Measurements from ENCODE around the gene FERMT3. TPM values are rescaled to one million over a fixed set of nuclear protein-coding genes. Genes with fewer than 3 reads are reported as not detected.
A peak's percentile ranks its signal among the peaks of the same experiment; 100 is the strongest.

Gene FERMT3
- total RNA-seq, 1 experiment from 2014 or later: 72.7 TPM

DNA sequence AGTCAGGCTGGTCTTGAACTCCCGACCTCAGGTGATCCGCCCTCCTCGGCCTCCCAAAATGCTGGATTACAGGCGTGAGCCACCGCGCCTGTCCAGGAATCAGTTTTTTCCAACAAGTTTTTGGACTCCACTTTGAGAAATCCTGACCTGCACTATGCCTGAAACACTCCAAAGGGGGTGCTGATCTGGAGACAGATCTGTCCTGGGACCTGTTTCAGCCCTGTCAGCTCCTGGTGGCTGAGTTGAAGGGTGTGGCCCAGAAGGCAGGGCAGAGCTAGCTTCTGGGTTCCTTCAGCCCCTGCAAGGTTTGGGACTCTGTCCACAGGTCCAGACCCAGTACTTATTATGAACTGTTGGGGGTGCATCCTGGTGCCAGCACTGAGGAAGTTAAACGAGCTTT lies 25.0 kb downstream of the FERMT3 start:
- peak overlapping the region; percentile 4; the same call in 1 of the 2 replicates for H3K27ac ChIP-seq (ENCODE audit: low read length)

DNA sequence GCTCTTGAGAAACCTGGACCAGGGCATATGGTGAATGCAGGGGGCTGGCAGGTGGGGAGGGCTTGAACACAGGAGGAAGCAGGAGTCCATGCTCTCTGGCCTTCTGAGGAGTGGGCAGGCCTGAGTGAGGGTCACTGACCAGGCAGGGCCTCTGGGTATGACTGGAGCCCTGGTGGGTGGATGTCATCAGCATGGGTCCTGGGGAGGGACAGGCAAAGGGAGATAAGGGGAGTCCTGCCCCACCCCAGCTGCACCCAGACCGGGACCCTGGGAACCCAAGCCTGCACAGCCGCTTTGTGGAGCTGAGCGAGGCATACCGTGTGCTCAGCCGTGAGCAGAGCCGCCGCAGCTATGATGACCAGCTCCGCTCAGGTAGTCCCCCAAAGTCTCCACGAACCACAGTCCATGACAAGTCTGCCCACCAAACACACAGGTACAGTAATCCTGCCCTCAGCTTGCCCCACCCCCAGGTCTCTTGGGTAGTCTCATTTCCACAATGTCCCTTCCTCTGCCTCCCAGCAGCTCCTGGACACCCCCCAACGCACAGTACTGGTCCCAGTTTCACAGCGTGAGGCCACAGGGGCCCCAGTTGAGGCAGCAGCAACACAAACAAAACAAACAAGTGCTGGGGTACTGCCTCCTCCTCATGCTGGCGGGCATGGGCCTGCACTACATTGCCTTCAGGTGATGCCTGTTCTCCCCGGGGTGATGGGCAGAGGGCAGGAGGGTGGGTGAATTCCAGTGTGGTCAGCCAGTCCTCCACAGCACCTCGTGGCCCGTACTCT lies 25.9 kb downstream of the FERMT3 start:
- Histone ChIP-seq H3K4me2 (ENCODE audit: low read depth, low read length, poor library complexity, severe bottlenecking) (peak overlapping the region; percentile 86), H3K27ac (ENCODE audit: low read length) (peak overlapping the region; percentile 4; the same call in 1 of the 2 replicates)

More for the DNA sequence above, 25.0 kb downstream of the FERMT3 start:
- no peaks in the 10 kb centered on the region for H3K9me2 ChIP-seq (replicated peaks; ENCODE audit: insufficient read depth, low read length)
- H3K4me1 ChIP-seq (ENCODE audit: low read length): peaks cover 64% of the 10 kb centered on the region
- no peaks in the 10 kb centered on the region for H3K27me3 ChIP-seq (ENCODE audit: low read length)
- peak overlapping the region; percentile 74 for H3K9ac ChIP-seq (ENCODE audit: low read length)
- H2AFZ ChIP-seq (ENCODE audit: low read length): no peak overlapping the region
- DNase-seq: no peak
- H3K79me2 ChIP-seq (ENCODE audit: low read length): peaks cover 24% of the 10 kb centered on the region
- H3K4me3 ChIP-seq (ENCODE audit: low read length): peak overlapping the region; percentile 81; the same call in 1 of the 2 replicates
- peak overlapping the region; percentile 86 for H3K4me2 ChIP-seq (ENCODE audit: low read depth, low read length, poor library complexity, severe bottlenecking)
- H4K20me1 ChIP-seq (ENCODE audit: insufficient read depth, low read depth, low read length): 0 out of 2 replicates have a peak, but pooled peaks cover 7% of the 10 kb centered on the region
- H3K9me3 ChIP-seq (ENCODE audit: low read length): no peaks in the 10 kb centered on the region
- H3K36me3 ChIP-seq (ENCODE audit: insufficient read depth, low read length): no peaks in the 10 kb centered on the region

DNA sequence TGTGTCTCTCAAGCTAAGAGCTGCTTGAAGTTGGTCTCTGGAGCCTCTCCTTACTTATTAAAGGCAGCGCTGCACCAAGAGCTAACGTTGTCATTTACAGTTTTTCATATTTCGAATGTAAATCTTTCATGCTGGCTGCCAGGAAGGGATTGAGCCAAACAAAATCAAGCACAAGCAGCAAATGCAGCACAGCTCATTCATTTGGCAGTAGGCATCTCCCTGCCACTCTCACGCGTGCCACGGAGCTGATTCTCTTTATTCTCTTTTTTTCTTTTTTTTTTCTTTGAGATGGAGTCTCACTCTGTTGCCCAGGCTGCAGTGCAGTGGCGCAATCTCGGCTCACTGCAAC lies 26.4 kb downstream of the FERMT3 start:
- Histone ChIP-seq H2AFZ (ENCODE audit: low read length) (no peak overlapping the region), H4K20me1 (ENCODE audit: insufficient read depth, low read depth, low read length) (0 out of 2 replicates have a peak, but pooled peaks cover 7% of the 10 kb centered on the region), H3K27ac (ENCODE audit: low read length) (no peak overlapping the region), H3K27me3 (ENCODE audit: low read length) (no peaks in the 10 kb centered on the region), H3K4me1 (ENCODE audit: low read length) (peaks cover 52% of the 10 kb centered on the region), H3K4me2 (ENCODE audit: low read depth, low read length, poor library complexity, severe bottlenecking) (peak overlapping the region; percentile 15), H3K9ac (ENCODE audit: low read length) (peak overlapping the region; percentile 20; the same call in 1 of the 2 replicates), H3K36me3 (ENCODE audit: insufficient read depth, low read length) (0 out of 2 replicates have a peak, but pooled peaks cover 5% of the 10 kb centered on the region), H3K9me2 (replicated peaks; ENCODE audit: insufficient read depth, low read length) (no peaks in the 10 kb centered on the region), H3K4me3 (ENCODE audit: low read length) (no peak overlapping the region), H3K9me3 (ENCODE audit: low read length) (no peaks in the 10 kb centered on the region), H3K79me2 (ENCODE audit: low read length) (peaks cover 14% of the 10 kb centered on the region)
- DNase-seq: no peak

More for the DNA sequence above, 25.9 kb downstream of the FERMT3 start:
- Histone ChIP-seq H3K27me3 (ENCODE audit: low read length) (no peaks in the 10 kb centered on the region), H3K9me2 (replicated peaks; ENCODE audit: insufficient read depth, low read length) (no peaks in the 10 kb centered on the region), H3K9me3 (ENCODE audit: low read length) (no peaks in the 10 kb centered on the region), H3K4me1 (ENCODE audit: low read length) (peaks cover 56% of the 10 kb centered on the region), H3K4me3 (ENCODE audit: low read length) (no peak overlapping the region; the same call in 1 of the 2 replicates), H4K20me1 (ENCODE audit: insufficient read depth, low read depth, low read length) (0 out of 2 replicates have a peak, but pooled peaks cover 7% of the 10 kb centered on the region), H3K79me2 (ENCODE audit: low read length) (peaks cover 17% of the 10 kb centered on the region), H3K36me3 (ENCODE audit: insufficient read depth, low read length) (0 out of 2 replicates have a peak, but pooled peaks cover 4% of the 10 kb centered on the region), H2AFZ (ENCODE audit: low read length) (no peak overlapping the region), H3K9ac (ENCODE audit: low read length) (peak overlapping the region; percentile 74)
- no peak for DNase-seq

DNA sequence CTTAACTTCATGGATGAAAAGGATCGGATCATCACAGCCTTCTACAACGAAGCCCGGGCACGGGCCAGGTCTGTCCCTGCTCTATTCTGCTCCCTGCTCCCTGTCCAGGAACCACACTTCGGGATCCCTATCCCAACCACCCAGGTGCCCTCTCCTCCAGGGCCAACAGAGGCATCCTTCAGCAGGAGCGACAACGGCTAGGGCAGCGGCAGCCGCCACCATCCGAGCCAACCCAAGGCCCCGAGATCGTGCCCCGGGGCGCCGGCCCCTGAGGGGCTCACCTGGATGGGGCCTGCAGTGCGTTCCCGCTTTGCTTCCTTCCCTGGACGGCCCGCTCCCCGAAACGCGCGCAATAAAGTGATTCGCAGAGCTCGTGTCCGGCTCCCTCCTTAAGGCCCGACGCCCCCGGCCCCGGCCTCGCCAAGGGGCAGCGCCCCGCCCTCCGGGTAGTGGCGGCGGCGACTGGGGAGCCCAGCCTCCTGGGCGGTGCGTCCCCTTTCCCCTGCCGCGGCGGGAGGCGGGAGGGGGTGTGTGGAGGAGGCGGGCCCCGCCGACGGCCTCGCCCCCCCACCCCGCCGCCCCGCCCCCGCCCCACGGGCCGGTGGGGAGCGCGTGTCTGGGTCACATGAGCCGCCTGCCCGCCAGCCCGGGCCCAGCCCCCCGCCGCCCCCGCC lies 27.5 kb downstream of the FERMT3 start, which contains the start of gene VEGFB:
TSS of gene VEGFB (plus strand) at position 672 of the 674 bp plus-strand sequence. CDS start 250 bp downstream, outside the sequence.
- Histone ChIP-seq H3K4me2 (ENCODE audit: low read depth, low read length, poor library complexity, severe bottlenecking) (peak within 1 kb of the TSS; percentile 93), H3K36me3 (ENCODE audit: insufficient read depth, low read length) (0 out of 2 replicates have a peak, but pooled peaks cover 5% of the 10 kb centered on the region), H3K9me2 (replicated peaks; ENCODE audit: insufficient read depth, low read length) (no peaks in the 10 kb centered on the region), H3K4me1 (ENCODE audit: low read length) (peaks cover 55% of the 10 kb centered on the region), H4K20me1 (ENCODE audit: insufficient read depth, low read depth, low read length) (0 out of 2 replicates have a peak, but pooled peaks cover 7% of the 10 kb centered on the region), H3K79me2 (ENCODE audit: low read length) (peaks cover 14% of the 10 kb centered on the region), H3K9me3 (ENCODE audit: low read length) (no peaks in the 10 kb centered on the region), H3K9ac (ENCODE audit: low read length) (peak within 1 kb of the TSS; percentile 82), H3K4me3 (ENCODE audit: low read length) (peak within 1 kb of the TSS; percentile 91), H3K27me3 (ENCODE audit: low read length) (no peaks in the 10 kb centered on the region), H3K27ac (ENCODE audit: low read length) (peak within 1 kb of the TSS; percentile 65), H2AFZ (ENCODE audit: low read length) (no peak within 1 kb of the TSS)
- peak; percentile 88 for DNase-seq

DNA sequence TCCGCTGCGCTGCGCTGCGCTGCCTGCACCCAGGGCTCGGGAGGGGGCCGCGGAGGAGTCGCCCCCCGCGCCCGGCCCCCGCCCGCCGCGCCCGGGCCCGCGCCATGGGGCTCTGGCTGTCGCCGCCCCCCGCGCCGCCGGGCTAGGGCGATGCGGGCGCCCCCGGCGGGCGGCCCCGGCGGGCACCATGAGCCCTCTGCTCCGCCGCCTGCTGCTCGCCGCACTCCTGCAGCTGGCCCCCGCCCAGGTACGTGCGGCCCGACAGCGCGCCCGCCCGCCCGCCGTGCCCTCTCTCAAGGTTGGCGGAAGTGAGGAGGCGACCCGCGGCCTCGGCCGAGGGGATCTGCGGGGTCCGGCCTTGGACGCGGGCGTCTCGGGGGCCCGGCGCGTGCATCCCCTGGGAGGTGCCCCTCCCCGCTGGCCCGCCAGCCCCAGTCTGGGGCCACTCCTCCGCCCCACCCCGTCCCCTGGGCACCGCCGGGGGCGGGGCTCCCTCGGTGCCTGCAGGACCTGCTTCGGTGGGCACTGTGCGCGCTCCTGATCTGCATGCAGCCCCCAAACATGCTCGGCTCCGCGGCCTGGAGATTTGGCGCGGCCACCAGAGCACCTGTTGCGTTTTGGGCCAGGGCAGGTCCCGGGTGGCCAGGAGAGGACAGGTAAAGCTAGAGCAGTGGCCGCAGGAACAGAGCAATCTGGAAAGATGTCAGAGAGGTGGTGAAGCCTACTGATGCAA lies 28.3 kb downstream of the FERMT3 start:
- peak overlapping the region; percentile 93 for H3K4me2 ChIP-seq (ENCODE audit: low read depth, low read length, poor library complexity, severe bottlenecking)
- peak overlapping the region; percentile 65 for H3K27ac ChIP-seq (ENCODE audit: low read length)
- 0 out of 2 replicates have a peak, but pooled peaks cover 7% of the 10 kb centered on the region for H4K20me1 ChIP-seq (ENCODE audit: insufficient read depth, low read depth, low read length)
- 0 out of 2 replicates have a peak, but pooled peaks cover 5% of the 10 kb centered on the region for H3K36me3 ChIP-seq (ENCODE audit: insufficient read depth, low read length)
- H3K9ac ChIP-seq (ENCODE audit: low read length): peak overlapping the region; percentile 82
- DNase-seq: peak; percentile 83
- no peaks in the 10 kb centered on the region for H3K27me3 ChIP-seq (ENCODE audit: low read length)
- peaks cover 14% of the 10 kb centered on the region for H3K79me2 ChIP-seq (ENCODE audit: low read length)
- peaks cover 54% of the 10 kb centered on the region for H3K4me1 ChIP-seq (ENCODE audit: low read length)
- H3K9me3 ChIP-seq (ENCODE audit: low read length): no peaks in the 10 kb centered on the region
- peak overlapping the region; percentile 91 for H3K4me3 ChIP-seq (ENCODE audit: low read length)
- no peak overlapping the region for H2AFZ ChIP-seq (ENCODE audit: low read length)
- H3K9me2 ChIP-seq (replicated peaks; ENCODE audit: insufficient read depth, low read length): no peaks in the 10 kb centered on the region

DNA sequence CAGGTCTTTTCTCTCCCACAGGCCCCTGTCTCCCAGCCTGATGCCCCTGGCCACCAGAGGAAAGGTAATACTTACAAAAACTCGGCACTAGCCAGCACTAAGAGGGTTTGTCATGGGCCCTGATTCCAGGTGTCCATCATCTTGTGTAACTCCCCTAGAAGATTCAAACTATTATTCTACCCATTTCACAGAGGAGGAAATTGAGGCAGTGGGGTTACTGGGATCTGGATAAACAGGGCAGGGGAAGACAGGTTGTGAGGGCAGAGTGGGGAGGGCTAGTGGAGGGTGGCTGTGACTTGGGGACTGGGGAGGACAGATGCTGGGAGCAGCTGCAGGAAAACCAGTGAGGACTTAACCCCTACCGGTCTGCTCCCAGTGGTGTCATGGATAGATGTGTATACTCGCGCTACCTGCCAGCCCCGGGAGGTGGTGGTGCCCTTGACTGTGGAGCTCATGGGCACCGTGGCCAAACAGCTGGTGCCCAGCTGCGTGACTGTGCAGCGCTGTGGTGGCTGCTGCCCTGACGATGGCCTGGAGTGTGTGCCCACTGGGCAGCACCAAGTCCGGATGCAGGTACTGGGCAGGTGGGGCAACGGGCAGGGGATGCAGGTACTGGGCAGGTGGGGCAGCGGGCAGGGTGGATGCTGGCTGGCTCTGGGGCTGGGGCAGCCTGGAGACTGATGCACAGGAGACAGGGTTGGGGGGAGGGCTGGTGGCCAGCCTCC lies 29.1 kb downstream of the FERMT3 start:
- Histone ChIP-seq H3K27me3 (ENCODE audit: low read length) (no peaks in the 10 kb centered on the region), H3K4me2 (ENCODE audit: low read depth, low read length, poor library complexity, severe bottlenecking) (peak overlapping the region; percentile 93), H3K79me2 (ENCODE audit: low read length) (peaks cover 14% of the 10 kb centered on the region), H3K9me2 (replicated peaks; ENCODE audit: insufficient read depth, low read length) (no peaks in the 10 kb centered on the region), H3K9ac (ENCODE audit: low read length) (peak overlapping the region; percentile 82), H3K36me3 (ENCODE audit: insufficient read depth, low read length) (0 out of 2 replicates have a peak, but pooled peaks cover 5% of the 10 kb centered on the region), H3K9me3 (ENCODE audit: low read length) (no peaks in the 10 kb centered on the region), H4K20me1 (ENCODE audit: insufficient read depth, low read depth, low read length) (0 out of 2 replicates have a peak, but pooled peaks cover 7% of the 10 kb centered on the region), H3K4me1 (ENCODE audit: low read length) (peaks cover 58% of the 10 kb centered on the region), H2AFZ (ENCODE audit: low read length) (no peak overlapping the region), H3K4me3 (ENCODE audit: low read length) (peak overlapping the region; percentile 91), H3K27ac (ENCODE audit: low read length) (peak overlapping the region; percentile 65)
- DNase-seq: no peak

DNA sequence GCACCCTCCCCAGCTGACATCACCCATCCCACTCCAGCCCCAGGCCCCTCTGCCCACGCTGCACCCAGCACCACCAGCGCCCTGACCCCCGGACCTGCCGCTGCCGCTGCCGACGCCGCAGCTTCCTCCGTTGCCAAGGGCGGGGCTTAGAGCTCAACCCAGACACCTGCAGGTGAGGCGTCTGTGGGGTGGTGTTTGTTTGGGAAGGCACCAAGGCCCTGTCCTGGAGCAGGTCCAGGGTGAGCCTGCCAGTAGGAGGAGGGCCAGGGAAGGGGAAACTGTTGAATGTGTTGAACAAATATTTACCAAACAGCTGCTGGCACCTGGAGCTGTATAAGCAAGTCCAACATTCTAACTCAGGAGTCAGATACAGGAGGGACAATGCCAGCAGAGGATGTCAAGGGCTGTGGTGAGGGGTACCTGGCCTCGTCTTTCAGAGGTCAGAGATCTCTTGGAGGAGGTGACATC lies 31.0 kb downstream of the FERMT3 start:
- Histone ChIP-seq H3K79me2 (ENCODE audit: low read length) (peaks cover 20% of the 10 kb centered on the region), H3K4me2 (ENCODE audit: low read depth, low read length, poor library complexity, severe bottlenecking) (no peak overlapping the region), H2AFZ (ENCODE audit: low read length) (no peak overlapping the region), H3K27ac (ENCODE audit: low read length) (no peak overlapping the region), H3K4me1 (ENCODE audit: low read length) (peaks cover 48% of the 10 kb centered on the region), H4K20me1 (ENCODE audit: insufficient read depth, low read depth, low read length) (0 out of 2 replicates have a peak, but pooled peaks cover 7% of the 10 kb centered on the region), H3K9me3 (ENCODE audit: low read length) (no peaks in the 10 kb centered on the region), H3K9me2 (replicated peaks; ENCODE audit: insufficient read depth, low read length) (no peaks in the 10 kb centered on the region), H3K9ac (ENCODE audit: low read length) (no peak overlapping the region), H3K36me3 (ENCODE audit: insufficient read depth, low read length) (0 out of 2 replicates have a peak, but pooled peaks cover 5% of the 10 kb centered on the region), H3K4me3 (ENCODE audit: low read length) (no peak overlapping the region), H3K27me3 (ENCODE audit: low read length) (no peaks in the 10 kb centered on the region)
- DNase-seq: no peak

Data from Karpas-422 (cell line).